ENCODE data around the gene TRAPPC12.
"Not testable (repeated sequence)": the region's sequence is repeated elsewhere in the genome, so short reads cannot be mapped to it uniquely, and the experiment has no call there.

The TRAPPC12 gene

DNA sequence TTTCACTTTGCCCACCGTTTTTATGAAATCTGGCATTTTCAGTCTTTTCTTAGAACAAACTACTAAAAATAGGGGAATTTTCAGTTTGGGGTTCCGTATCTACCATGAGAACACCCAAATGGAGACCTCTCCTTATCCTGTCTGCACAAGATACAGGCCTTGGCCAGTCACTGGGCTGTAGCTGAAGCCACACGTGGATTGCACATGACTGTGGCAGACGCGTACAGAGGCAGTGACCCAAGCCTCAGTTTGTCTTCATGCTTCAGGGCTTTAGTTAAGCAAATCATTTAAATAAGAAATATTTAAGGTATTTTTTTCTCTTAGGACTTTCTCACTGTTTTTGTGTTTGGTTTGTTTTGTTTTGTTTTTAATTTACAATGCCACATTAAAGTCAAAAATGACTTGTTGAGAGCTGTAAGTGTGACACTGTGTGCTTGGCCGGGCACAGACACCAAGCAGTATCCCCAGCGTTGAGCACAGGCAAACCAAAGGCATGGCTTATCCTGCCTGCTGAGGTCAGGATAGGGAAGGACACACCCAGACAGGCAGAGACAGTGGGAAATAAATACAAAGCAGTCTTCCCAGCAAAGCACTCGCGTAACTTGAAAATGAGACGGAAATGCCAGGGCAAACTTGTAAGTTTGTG is 53.3 kb downstream of the TRAPPC12 start:
- no peak for DNase-seq (ENCODE audit: low spot score)

DNA sequence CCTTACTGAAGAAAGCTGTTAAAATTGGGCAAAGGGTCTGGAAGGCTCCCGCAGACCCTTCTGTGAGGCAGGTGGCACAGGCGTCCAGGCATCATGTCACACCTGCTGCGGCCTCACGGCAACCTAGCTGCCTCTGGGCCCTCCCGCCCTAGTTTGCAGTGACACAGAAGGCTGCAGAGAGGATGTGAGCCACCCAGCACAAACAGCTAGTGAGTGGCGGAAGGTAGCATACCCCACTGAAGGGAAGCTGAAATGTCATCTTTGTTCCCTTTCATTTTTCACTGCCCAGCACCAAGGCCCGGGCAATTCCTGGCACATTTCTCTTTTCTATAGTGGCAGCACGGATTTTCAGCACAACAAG is 53.8 kb downstream of the TRAPPC12 start:
- DNase-seq (ENCODE audit: low spot score), result no peak

DNA sequence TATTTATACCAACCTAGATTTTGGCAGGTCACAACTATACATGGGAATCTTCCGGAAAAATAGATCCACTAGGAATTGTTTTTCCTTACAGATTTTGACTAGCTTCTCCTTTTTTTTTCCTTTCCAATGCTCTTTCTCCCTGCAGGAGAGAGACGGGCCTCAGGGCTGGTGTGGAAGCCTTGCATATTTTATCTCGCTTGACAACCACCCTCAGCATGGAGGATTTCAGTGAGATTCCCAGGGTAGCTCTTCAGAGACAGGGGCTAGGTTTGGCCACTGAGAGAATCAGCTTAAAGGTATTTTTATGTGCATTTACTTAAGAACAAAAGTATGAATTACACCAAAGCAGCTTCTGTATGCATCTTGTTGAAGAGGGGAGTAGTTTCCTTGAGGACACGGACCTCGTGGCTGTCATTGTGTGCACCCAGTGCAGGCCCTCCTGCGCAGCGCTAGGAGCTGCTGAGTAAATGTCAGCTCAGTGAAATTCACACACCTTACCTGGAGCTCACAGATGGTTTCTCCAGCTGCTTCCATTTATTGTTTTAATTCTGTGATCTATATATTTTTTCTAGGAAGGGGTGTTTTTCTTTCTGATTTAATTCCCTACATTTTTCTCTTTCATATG is 54.4 kb downstream of the TRAPPC12 start:
- DNase-seq (ENCODE audit: low spot score), result peak; percentile 21

DNA sequence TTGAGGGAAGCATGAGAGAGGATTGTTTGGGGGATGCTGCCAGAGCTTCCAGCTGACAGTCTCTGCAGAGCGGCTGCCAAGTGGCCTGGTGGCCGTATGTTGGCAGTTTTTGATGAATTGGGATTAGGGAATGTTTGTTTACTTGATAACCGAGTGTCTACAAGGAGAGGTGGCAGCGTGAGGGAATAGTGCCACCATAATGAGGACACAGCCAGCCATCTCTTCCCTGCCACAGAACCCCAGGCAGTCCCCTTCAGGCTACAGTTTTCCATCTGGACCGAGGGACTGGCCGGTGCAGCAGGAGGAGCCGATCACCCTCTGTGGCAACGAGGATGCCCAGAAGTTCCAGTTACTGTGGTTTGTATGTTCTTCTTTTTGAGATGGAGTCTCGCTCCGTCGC is 55.2 kb downstream of the TRAPPC12 start:
- peak; percentile 94 for DNase-seq (ENCODE audit: low spot score)

DNA sequence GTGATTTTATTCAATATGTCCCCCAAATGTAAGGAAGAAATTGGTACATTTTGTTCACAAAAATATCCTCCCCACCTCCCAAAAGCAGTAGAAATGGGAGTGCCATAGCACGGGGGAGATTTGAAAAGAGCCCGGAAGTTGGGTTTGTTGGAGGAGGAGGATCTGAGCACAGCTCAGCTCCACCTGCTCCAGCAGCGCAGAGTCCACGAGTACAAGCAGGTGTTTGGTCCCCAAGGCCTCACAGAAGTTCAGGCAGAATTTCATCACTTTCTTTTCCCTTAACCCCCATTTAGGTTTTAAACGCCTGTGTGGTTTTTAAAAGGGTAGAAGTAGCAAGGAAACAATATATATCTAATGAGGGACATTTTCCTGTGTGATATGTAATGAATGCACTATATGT is 56.0 kb downstream of the TRAPPC12 start:
- DNase-seq (ENCODE audit: low spot score), result no peak

DNA sequence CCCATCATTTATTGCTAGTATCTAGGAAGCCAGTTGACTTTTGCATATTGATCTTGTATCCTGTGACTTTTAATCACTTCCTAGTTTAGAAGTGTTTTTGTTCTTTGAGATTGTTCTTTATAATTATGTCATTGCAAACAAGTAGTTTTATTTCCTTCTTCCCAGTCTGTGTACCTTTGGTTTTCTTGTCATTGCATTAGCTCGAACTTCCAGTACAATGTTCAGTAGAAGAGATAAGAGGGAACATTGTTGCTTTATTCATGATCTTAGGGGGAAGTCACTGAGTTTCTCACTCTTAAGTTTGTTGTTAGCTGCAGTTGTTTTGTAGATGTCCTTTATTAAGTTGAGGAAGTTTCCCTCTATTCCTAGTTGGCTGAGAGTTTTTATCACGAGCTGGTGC is 61.0 kb downstream of the TRAPPC12 start:
- no peak for DNase-seq (ENCODE audit: low spot score)

DNA sequence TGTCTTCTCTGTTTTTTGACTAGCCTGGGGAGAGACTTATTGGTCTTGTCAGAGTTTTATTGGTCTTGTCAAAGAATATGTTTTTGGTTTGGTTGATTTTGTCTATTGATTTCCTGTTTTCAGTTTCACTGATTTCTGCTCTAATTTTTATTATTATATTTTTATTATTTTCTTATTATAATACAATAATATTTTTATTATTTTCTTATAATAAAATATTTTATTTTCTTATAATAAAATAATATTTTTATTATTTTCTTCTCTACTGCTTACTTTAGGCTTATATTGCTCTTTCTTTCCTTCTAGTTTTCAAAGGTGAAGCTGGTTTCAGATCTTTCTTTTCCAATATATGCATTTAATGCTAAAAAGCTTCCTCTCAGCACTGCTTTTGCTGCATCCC is 62.0 kb downstream of the TRAPPC12 start:
- no peak for DNase-seq (ENCODE audit: low spot score)

DNA sequence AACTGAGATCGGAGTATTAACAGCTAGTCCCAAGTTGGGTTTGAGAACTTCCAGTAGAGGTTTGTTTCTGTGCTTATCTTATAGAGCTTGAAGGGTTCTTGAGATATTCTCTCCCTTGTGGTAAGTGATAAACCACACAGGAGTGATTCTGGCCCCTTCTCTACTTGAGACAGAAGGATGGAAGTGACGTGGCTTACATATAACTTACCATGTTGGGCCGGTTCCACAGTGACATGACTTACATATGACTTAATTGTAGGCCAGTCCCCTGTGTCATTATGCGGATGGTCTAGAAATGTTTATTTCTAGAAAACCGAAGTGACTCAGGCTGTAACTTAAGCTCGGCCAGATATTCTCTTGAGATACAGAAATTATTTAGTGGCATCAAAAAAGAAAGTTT is 62.7 kb downstream of the TRAPPC12 start:
- no peak for DNase-seq (ENCODE audit: low spot score)

DNA sequence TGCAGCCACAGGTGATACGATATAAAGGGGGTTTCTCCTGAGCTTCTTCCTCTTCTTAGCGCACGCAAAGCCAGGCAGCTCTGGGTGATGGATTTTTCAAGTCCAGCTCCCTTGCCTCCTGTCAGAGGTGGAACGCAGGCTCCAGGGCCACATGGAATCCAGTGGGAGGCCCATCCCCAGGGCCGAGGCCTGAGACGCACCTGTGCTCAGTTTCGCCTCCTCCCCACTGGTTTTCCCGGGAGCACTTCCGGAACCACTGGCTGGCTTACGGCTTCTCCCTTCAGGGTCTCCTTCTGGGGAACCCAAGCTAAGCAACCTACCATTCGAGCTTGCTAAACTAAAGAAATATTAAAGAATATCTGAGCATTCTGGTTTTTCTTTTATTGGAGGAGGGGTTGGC is 63.6 kb downstream of the TRAPPC12 start:
- no peak for DNase-seq (ENCODE audit: low spot score)

DNA sequence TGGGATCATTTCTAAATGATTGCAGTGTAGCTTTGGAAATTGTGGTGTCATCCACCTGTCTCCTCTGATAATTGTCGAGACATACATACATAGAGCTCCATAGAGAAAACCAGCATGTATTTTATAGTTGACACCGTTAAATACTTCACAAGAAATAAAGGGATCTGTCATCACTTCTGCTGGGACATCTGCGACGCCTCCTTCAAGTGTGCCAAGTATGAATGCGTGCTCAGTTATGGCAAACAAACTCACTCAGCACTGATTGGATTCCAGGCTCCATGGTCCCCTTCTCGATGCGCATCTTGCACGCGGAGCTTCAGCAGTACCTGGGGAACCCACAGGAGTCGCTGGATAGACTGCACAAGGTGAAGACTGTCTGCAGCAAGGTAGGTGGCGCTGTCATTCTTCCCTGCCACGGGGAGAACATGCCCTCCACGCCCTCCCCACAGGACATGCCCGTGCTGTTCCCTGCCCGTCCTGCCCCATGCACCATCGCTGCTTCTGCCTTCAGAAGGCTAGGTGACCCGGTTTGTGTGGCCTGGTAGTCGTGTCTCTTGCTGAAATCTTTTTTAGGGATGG is 64.1 kb downstream of the TRAPPC12 start:
- DNase-seq (ENCODE audit: low spot score), result no peak

DNA sequence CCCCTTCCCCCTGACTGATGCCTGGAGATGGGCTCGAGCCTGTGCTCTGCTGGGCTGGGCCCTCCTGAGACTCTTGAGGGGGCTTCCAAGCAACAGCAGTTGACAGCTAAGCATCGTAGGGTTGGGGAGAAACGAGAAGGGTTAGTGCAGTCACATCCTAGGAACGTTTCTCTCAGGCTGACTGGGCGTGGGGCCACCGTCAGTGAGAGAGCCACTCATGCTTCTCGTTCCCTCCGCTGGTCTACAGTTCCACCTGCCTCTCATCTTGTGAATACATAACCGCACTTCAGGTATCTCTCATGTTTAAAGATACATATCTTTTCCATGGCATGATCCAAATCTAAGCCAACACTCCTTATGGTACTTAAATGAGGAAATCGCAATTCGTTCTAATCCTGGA is 66.4 kb downstream of the TRAPPC12 start:
- DNase-seq (ENCODE audit: low spot score), result no peak

DNA sequence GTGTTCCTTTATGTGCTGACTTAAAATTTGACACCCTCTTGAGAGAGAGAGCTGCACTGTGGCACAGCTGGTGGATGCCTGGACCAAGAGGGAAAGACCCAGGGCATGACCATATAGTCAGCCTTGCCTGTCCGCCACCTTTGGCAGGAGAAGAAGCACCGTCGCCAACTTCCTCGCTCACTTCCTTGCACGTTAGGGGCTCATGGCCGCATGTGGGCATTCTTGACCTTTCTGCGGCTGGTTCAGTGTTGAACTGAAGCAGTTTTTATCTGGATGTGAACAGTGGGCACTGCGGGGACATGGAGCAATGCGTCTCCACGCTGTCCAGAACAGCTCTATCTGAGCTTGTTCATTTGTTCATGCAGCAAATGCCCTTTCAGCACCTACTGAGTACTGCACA is 66.9 kb downstream of the TRAPPC12 start:
- no peak for DNase-seq (ENCODE audit: low spot score)

DNA sequence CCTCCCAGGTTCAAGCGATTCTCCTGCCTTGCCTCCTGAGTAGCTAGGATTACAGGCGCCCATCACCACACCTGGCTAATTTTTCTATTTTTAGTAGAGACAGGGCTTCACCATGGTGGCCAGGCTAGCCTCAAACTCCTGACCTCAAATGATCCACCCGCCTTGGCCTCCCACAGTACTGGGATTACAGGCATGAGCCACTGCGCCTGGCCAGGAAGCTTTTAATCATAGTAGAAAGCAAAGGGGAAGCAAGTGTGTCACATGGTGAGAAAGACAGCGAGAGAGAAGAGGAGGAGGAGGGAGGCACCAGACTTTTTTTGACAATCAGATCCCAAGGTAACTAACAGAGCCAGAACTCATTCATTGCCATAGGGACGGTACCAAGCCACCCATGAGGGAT is 67.7 kb downstream of the TRAPPC12 start:
- not testable (repeated sequence) for DNase-seq (ENCODE audit: low spot score)

DNA sequence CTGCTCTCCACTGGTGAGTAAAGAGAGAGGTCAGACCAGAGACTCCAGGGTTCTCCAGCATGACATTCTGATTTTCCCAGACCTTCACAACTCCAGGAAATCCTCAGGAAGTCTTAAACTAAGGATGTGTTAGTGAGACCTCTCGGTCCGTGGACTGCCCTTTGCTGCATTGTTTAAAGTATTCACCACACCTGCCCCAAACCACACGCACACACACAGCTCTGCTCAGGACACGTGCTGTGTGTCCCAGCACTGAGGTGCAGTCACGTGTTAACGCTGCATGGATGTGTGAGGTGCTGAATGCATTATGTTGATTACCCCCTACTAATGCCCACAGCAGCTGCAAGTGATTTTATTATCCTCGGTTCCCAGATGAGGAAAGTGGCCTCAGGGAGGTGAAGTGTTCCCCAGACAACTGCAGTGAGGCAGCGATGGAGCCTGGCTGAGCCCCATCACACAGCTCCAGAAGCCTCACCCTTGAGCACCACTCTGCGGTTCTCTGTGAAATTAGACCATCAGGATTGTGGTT is 68.4 kb downstream of the TRAPPC12 start:
- no peak for DNase-seq (ENCODE audit: low spot score)

DNA sequence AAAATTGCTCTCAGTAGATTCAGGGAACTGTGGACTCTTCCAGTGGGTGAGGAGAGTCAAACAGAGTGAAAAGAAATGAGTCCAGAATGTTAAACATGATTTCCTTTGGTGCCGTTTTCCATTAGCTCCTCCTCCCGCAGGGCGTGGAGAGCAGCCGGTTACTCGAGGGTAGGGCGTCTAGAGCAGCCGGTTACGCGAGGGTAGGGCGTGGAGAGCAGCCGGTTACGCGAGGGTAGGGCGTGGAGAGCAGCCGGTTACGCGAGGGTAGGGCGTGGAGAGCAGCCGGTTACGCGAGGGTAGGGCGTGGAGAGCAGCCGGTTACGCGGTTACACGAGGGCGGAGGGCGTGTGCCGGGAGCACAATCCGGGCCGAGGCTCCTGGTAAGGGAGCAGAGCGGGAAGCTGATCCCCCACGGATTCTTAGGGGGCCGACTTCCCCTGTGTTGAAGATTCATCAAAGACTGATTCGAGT is 69.0 kb downstream of the TRAPPC12 start:
- DNase-seq (ENCODE audit: low spot score), result not testable (repeated sequence)

DNA sequence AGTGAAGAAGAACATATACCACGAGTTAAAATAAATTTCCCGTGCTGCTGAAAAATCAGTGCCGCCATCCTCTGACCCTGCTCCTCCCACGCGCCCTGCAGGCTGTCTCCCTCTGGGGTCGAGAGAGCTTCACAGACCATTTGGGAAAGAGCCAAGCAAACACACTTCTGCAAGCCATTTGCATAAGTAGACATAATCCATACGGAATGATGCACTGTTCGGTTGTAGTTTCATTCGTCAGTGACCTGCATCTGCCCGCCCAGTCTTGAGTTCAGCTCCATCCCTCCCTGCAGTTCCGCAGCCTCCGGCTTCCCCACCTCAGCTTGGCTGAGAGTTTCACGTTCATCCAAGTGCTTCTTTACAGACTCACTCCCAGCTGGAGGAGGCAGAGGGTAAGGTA is 69.6 kb downstream of the TRAPPC12 start:
- no peak for DNase-seq (ENCODE audit: low spot score)

DNA sequence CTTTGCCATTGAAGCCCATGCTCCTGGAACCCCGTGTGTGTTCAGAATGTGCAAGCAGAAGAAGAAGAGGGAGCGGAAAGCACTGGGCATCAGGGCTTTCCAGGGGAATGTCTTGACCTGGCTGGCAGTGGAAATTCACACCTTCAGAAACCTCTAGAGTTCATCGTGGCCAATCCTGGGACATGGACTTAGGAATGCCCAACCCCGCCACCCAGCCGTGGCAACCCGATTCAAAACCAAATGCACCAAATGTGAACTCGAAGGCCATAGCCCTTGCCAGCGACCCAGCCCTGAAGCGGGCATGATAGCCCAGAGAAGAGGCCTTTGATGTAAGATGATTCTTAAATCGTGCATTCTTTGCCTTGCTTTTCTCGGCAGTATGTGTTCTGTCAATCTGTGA is 70.4 kb downstream of the TRAPPC12 start:
- no peak for DNase-seq (ENCODE audit: low spot score)

DNA sequence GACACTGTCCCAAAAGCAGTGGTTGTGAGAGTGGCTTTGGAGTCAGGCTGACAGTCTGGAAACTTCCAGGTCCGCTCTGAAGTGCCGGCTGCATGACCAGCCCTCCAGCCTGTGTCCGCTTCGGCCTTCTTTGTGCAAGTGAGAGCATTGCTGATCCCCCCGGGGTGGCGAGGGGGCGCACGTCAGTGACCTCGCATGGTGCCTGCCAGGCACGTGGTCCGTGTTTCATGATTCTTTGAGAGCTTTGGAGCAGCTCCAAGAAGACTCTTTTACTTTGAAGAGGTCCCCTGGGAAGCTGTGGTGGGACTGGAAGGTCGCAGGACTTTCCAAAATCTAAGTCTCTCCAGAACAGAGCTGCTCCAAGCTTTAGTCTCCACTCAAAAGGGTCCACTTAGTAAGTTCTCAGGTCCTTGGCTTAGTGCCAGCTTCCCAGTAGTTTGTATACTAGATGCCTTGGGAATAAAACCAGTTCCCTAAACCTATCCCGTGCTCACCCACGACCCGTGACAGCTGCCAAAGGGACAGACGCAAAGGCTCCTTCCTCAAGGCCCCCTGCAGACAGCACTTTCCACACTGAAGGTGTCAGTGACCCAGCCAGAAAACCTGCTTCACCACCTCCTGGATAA is 71.0 kb downstream of the TRAPPC12 start:
- DNase-seq (ENCODE audit: low spot score), result no peak

DNA sequence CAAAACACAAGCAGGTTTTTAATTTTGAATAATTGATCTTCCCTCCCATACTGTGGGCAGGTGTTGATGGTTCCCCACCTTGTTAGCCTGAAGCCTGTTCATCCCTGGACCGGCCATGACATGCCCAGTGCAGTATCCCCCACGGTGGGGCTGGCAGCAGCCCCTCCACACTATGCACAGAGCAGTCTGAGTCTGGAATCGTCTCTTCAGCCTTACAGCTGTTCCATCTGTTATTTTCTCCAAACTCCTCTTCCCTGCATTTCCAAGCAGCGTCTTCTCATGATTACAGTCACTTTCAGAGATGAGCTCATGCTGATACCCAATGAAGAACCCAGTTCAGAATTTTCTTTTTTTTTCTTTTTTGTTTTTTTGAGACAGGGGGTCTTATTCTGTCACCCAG is 71.7 kb downstream of the TRAPPC12 start:
- no peak for DNase-seq (ENCODE audit: low spot score)

DNA sequence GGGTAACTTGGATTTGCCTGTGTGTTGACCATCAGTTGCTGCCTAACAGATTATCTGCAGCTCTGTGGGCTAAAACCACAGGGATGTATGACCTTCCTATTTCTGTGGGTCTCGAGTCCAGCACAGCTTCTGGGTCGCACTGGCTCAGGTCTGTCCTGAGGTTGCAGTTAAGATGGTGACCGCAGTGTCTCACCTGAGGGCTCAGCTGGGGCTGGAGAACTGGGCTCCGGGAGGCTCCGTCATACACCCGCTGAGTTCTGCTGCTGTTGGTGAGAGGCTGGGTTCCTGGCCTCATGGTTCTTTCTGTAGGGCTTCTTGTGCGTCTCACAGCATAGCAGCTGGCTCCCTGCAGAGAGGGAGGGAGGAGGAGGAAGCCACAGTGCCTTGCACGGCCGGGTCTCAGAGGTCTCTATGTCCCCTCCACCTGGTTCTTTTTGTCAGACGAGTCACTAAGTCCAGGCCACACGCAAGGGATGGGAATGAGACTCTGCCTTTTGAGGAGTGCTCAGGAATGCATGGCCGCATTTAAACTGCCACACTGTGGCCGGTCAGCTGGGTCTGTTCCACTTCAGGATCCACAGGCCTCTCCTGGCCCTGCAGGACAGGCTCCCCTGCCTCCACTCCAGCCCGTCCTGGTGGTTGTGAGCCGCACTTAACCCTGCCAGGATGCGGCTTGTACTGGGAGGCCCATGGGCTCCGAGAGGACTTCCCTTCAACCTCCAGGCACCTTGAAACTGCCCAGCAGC is 72.6 kb downstream of the TRAPPC12 start:
- DNase-seq (ENCODE audit: low spot score), result no peak

DNA sequence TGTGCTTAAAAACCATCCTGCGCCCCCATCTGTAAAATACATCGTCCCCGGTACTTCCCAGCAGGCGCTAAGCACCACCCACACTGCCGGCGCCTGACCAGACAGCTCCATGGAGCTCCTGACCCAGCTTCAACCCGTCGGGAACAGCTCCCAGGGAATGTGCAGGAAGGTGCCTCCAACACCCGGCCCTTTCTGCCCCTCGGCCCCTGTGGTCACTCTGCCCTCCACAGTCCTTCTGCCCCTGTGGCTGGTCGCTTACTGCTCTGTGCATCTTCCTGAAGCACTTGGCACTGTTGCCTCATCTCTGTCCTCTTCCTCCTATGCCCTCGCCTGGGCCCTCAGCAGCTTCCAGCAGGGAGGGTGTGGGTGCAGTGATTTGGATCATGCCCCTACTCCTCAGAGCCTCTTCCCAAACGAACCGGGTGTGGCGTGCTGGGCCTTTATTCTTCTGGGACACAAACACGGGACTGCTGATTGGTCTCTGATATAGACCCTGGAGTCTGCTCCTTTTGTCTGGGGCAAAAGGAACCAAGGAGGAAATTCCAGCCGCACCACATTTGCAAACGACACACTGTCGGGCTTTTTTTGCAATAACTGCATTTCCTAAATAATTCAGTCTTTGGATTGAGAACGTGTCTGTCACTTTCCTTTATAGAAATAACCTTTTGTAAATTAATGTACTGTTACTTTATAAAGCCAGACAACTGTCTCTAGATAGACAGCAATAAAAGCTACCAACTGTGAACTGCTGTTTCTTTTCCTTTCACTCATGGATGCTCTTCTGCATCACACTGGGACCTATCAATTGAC is 73.9 kb downstream of the TRAPPC12 start:
- DNase-seq (ENCODE audit: low spot score), result no peak

Measured in cerebellar cortex (tissue), 1 donor.